Adipocyte (in vitro differentiated cells): ENCODE measurements around the gene DCBLD2.

Source experiments
- DNase-seq: peaks from one replicate; pipeline ENCODE4 v3.0.0-alpha.2; 2015; ENCODE audit warnings: low read depth
- H3K27me3 ChIP-seq: replicated peaks from 2 replicates; pipeline ENCODE4 v1.7.0; 2013; ENCODE audit warnings: mild to moderate bottlenecking, low read length, moderate library complexity; ENCODE audit not compliant: control insufficient read depth, insufficient read depth
- H3K36me3 ChIP-seq: 2 replicates; pipeline ENCODE4 v1.7.0; 2013; ENCODE audit warnings: low read length, mild to moderate bottlenecking, moderate library complexity; ENCODE audit not compliant: control insufficient read depth, insufficient read depth, severe bottlenecking
- H3K4me1 ChIP-seq: 2 replicates; pipeline ENCODE4 v1.7.0; 2013; ENCODE audit warnings: mild to moderate bottlenecking, low read length, moderate library complexity; ENCODE audit not compliant: control insufficient read depth, insufficient read depth
- H3K4me3 ChIP-seq: 2 replicates; pipeline ENCODE4 v1.7.0; 2013; ENCODE audit warnings: mild to moderate bottlenecking, low read length, moderate library complexity
- H3K9ac ChIP-seq: 2 replicates; pipeline ENCODE4 v1.7.0; 2013; ENCODE audit warnings: mild to moderate bottlenecking, low read length, moderate library complexity
- H3K9me3 ChIP-seq: 2 replicates; pipeline ENCODE4 v1.7.0; 2013; ENCODE audit warnings: mild to moderate bottlenecking, low read length, moderate library complexity; ENCODE audit not compliant: control insufficient read depth

Gene DCBLD2

DNA sequence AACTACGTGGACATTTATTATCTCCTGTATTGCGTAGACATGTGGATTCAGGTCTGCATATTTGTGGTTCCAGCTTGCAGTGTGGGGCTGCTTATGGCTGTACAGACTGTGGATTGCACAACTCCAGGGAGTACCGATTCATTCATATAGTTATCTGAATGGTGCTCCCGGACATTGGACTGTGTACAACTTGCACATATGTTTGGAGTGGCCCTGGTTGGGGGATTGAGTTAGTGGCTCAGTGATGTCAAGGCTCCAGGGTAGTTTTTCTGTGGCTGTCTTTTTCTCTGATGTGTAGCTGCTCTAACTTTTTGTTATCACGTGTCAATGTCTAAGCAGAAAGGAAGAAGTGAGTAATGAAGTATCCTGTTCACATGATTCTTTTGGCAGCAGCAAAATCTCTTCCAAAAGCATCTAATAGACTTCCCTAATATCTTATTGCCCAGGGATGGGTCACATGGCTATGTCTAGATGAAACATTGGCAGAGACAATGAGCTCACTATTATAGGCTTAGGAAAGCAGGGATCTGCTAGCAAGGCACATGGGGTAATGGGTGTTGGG, 122.6 kb downstream of the DCBLD2 start:
- no peaks in the 10 kb centered on the region for H3K36me3 ChIP-seq
- H3K4me1 ChIP-seq: peaks cover 29% of the 10 kb centered on the region
- no peak overlapping the region for H3K4me3 ChIP-seq
- no peaks in the 10 kb centered on the region for H3K9me3 ChIP-seq
- no peaks in the 10 kb centered on the region for H3K27me3 ChIP-seq
- H3K9ac ChIP-seq: no peak overlapping the region
- peak; percentile 78 for DNase-seq

- Histone ChIP-seq H3K4me3 (no peak overlapping the region), H3K4me1 (peaks cover 28% of the 10 kb centered on the region), H3K27me3 (no peaks in the 10 kb centered on the region), H3K9me3 (no peaks in the 10 kb centered on the region), H3K9ac (no peak overlapping the region), H3K36me3 (no peaks in the 10 kb centered on the region)
- DNase-seq: no peak
Observed at GRCh38 chr3:98778383-98778782, 123.1 kb downstream of the DCBLD2 start.

- Histone ChIP-seq H3K9me3 (no peaks in the 10 kb centered on the region), H3K9ac (no peak overlapping the region), H3K36me3 (no peaks in the 10 kb centered on the region), H3K4me3 (no peak overlapping the region), H3K27me3 (no peaks in the 10 kb centered on the region), H3K4me1 (peaks cover 28% of the 10 kb centered on the region)
- DNase-seq: peak; percentile 76
Observed at GRCh38 chr3:98777801-98778220, 123.7 kb downstream of the DCBLD2 start.

GRCh38 chr3:98777286-98777685, 124.2 kb downstream of the DCBLD2 start:
- Histone ChIP-seq H3K27me3 (no peaks in the 10 kb centered on the region), H3K4me1 (peaks cover 28% of the 10 kb centered on the region), H3K4me3 (no peak overlapping the region), H3K9me3 (no peaks in the 10 kb centered on the region), H3K36me3 (no peaks in the 10 kb centered on the region), H3K9ac (no peak overlapping the region)
- no peak for DNase-seq

- H3K4me3 ChIP-seq: no peak overlapping the region
- no peaks in the 10 kb centered on the region for H3K27me3 ChIP-seq
- no peaks in the 10 kb centered on the region for H3K36me3 ChIP-seq
- H3K4me1 ChIP-seq: peaks cover 28% of the 10 kb centered on the region
- no peaks in the 10 kb centered on the region for H3K9me3 ChIP-seq
- no peak for DNase-seq
- no peak overlapping the region for H3K9ac ChIP-seq
Observed at GRCh38 chr3:98776140-98776493, 125.4 kb downstream of the DCBLD2 start.

DNA sequence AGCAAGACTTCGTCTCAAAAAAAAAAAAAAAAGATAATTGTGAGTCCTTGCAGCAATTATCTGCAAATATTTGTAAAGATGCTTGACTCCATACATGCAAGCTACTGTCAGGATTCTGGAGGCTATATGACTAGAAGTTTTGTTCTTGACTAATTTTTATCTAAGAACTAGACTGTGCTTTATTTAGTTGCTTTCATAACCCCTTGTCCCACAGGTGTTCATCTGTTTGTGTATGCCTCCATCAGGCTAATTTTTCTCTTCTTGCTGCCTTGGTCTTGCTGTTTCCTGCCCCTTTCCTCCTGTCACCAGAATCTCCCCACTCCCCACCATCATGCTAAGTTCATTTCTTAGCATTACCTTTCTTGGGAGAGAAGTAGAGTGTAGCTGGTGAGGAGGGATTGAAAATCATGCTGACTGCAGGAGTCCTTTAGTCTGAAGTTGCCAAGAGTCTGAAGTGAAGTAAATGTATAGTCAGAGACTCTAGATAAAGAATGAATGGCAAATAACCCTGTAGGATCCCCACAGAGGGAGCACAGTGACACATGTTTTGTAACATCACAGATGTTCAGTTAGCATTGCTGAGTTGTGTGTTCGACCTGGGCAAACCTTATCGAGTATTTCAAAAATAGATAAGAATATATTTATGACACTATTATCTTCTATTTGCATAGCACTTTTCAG, 125.9 kb downstream of the DCBLD2 start:
- Histone ChIP-seq H3K36me3 (no peaks in the 10 kb centered on the region), H3K9ac (no peak overlapping the region)

GRCh38 chr3:98772022-98772421, 129.5 kb downstream of the DCBLD2 start:
- Histone ChIP-seq H3K9me3 (no peaks in the 10 kb centered on the region), H3K27me3 (no peaks in the 10 kb centered on the region), H3K4me3 (no peak overlapping the region), H3K9ac (no peak overlapping the region), H3K36me3 (no peaks in the 10 kb centered on the region), H3K4me1 (peaks cover 7% of the 10 kb centered on the region)
- no peak for DNase-seq

More for the DNA sequence above, 125.9 kb downstream of the DCBLD2 start:
- no peaks in the 10 kb centered on the region for H3K9me3 ChIP-seq
- DNase-seq: no peak
- H3K4me3 ChIP-seq: no peak overlapping the region
- H3K4me1 ChIP-seq: peaks cover 28% of the 10 kb centered on the region
- H3K27me3 ChIP-seq: no peaks in the 10 kb centered on the region

- H3K9me3 ChIP-seq: no peaks in the 10 kb centered on the region
- H3K36me3 ChIP-seq: no peaks in the 10 kb centered on the region
- no peaks in the 10 kb centered on the region for H3K27me3 ChIP-seq
- no peak overlapping the region for H3K9ac ChIP-seq
- no peak overlapping the region for H3K4me3 ChIP-seq
- DNase-seq: no peak
- peaks cover 7% of the 10 kb centered on the region for H3K4me1 ChIP-seq
Observed at GRCh38 chr3:98770261-98771039, 131.0 kb downstream of the DCBLD2 start.

- H3K27me3 ChIP-seq: no peaks in the 10 kb centered on the region
- H3K4me1 ChIP-seq: peaks cover 10% of the 10 kb centered on the region
- H3K9ac ChIP-seq: no peak overlapping the region
- H3K4me3 ChIP-seq: no peak overlapping the region
- H3K9me3 ChIP-seq: no peaks in the 10 kb centered on the region
- DNase-seq: no peak
- no peaks in the 10 kb centered on the region for H3K36me3 ChIP-seq
Observed at GRCh38 chr3:98769448-98769847, 132.0 kb downstream of the DCBLD2 start.

- DNase-seq: no peak
- Histone ChIP-seq H3K9me3 (no peaks in the 10 kb centered on the region), H3K4me3 (no peak overlapping the region), H3K27me3 (no peaks in the 10 kb centered on the region), H3K36me3 (no peaks in the 10 kb centered on the region), H3K9ac (no peak overlapping the region), H3K4me1 (peaks cover 15% of the 10 kb centered on the region)
Observed at GRCh38 chr3:98768961-98769360, 132.5 kb downstream of the DCBLD2 start.

DNA sequence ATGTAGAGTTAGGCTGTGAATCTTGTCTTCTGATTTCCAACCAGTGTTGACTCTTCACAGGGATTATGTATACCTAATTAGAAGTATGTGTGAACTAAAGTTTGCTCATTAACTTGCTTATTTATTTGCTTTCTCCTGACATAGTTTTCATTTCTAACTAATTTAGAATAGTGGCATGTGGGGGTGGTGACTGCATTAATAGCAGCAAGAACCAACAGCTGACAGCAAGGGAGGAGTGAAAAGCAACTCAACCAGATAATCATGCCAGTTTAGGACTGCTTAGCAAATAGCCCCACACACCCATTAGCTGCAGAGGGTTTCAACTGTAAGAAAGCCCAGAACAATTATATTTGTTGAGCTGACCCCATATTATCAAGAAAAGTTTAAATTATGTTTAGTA, 134.6 kb downstream of the DCBLD2 start:
- Histone ChIP-seq H3K27me3 (no peaks in the 10 kb centered on the region), H3K4me1 (peaks cover 29% of the 10 kb centered on the region)
- no peak for DNase-seq

More for the DNA sequence above, 134.6 kb downstream of the DCBLD2 start:
- no peak overlapping the region for H3K9ac ChIP-seq
- H3K36me3 ChIP-seq: no peaks in the 10 kb centered on the region
- no peak overlapping the region for H3K4me3 ChIP-seq
- no peaks in the 10 kb centered on the region for H3K9me3 ChIP-seq
